Measurements from ENCODE around the gene PPA1.
"Not testable (repeated sequence)": the region's sequence is repeated elsewhere in the genome, so short reads cannot be mapped to it uniquely, and the experiment has no call there.

Gene PPA1

GRCh38 chr10:70254778-70255328 is 21.6 kb upstream of the PPA1 start:
- no peak for DNase-seq

- DNase-seq = no peak
These were observed 20.9 kb upstream of the PPA1 start for GRCh38 chr10:70253878-70254765.

GRCh38 chr10:70250961-70251680 is 17.9 kb upstream of the PPA1 start:
- no peak for DNase-seq

- DNase-seq = no peak
These were observed 14.1 kb upstream of the PPA1 start for GRCh38 chr10:70247360-70247759.

GRCh38 chr10:70241081-70241480 is 7.9 kb upstream of the PPA1 start:
- DNase-seq = no peak

GRCh38 chr10:70239986-70240385 is 6.8 kb upstream of the PPA1 start:
- DNase-seq = not testable (repeated sequence)

- not testable (repeated sequence) for DNase-seq
These were observed 6.1 kb upstream of the PPA1 start for GRCh38 chr10:70239077-70239976.

- DNase-seq = not testable (repeated sequence)
These were observed 4.8 kb upstream of the PPA1 start for GRCh38 chr10:70237958-70238536.

GRCh38 chr10:70234668-70235447 is 1.6 kb upstream of the PPA1 start:
- DNase-seq = no peak

- DNase-seq = peak in 1 of 2 donors; percentile 16
These were observed 691 bp upstream of the PPA1 start for GRCh38 chr10:70233939-70234300.

- peak in 1 of 2 donors; percentile 26 for DNase-seq
These were observed 445 bp downstream of the PPA1 start for GRCh38 chr10:70232859-70233108.

GRCh38 chr10:70232155-70232858 is 922 bp downstream of the PPA1 start:
- peak; percentile 62 to 66 for DNase-seq

GRCh38 chr10:70228491-70228890 is 4.7 kb downstream of the PPA1 start:
- DNase-seq = no peak

GRCh38 chr10:70227548-70228320 is 5.5 kb downstream of the PPA1 start:
- no peak for DNase-seq

- no peak for DNase-seq
These were observed 9.5 kb downstream of the PPA1 start for GRCh38 chr10:70223728-70224127.

- DNase-seq = not testable (repeated sequence)
These were observed 10.3 kb downstream of the PPA1 start for GRCh38 chr10:70222811-70223447.

GRCh38 chr10:70222340-70222794 is 10.9 kb downstream of the PPA1 start:
- DNase-seq = no peak

- DNase-seq = no peak
These were observed 12.2 kb downstream of the PPA1 start for GRCh38 chr10:70221030-70221429.

GRCh38 chr10:70212879-70213278 is 20.4 kb downstream of the PPA1 start:
- DNase-seq = no peak

GRCh38 chr10:70212277-70212676 is 21.0 kb downstream of the PPA1 start:
- no peak for DNase-seq

Measured in activated CD4-positive, alpha-beta T cell treated with anti-CD3 and anti-CD28 coated beads for 4 hours (primary cell).